ENCODE data around the gene CCT6A. TPM values are rescaled to one million over a fixed set of nuclear protein-coding genes. Genes with fewer than 3 reads are reported as not detected.
"Not testable (repeated sequence)": the region's sequence is repeated elsewhere in the genome, so short reads cannot be mapped to it uniquely, and the experiment has no call there.

The CCT6A gene
- total and polyA plus RNA-seq, 2 donors (not counting 1 experiment from before 2014, with no cell fraction given): 40.3 to 71.3 TPM

GRCh38 chr7:56028942-56029630 is 22.5 kb upstream of the CCT6A start:
- H3K27me3 Mint-ChIP-seq: no peaks in the 10 kb centered on the region
- Histone ChIP-seq H3K4me3 (ENCODE audit: control extremely low read depth in 1 of 5, extremely low read depth in 1 of 5, insufficient read depth in 1 of 5, low read depth in 2 of 5, low read length in 4 of 5) (no peak overlapping the region), H2AFZ (ENCODE audit: insufficient read depth, low read depth, low read length, poor library complexity, severe bottlenecking) (no peak overlapping the region), H3K27me3 (replicated peaks in 1 of 4; ENCODE audit: control extremely low read depth in 1 of 4, control insufficient read depth in 3 of 4, insufficient read depth in 4 of 4, low read length in 3 of 4) (no peaks in the 10 kb centered on the region), H3K4me1 (ENCODE audit: control insufficient read depth in 2 of 2, insufficient read depth in 2 of 2, low read length in 2 of 2) (peaks cover 3 to 4% of the 10 kb centered on the region in 2 donors), H3K4me2 (replicated peaks; ENCODE audit: low read depth, low read length, poor library complexity, severe bottlenecking) (no peak overlapping the region), H3K9ac (ENCODE audit: low read length) (no peak overlapping the region), H3K36me3 (replicated peaks in 1 of 2; ENCODE audit: control extremely low read depth in 1 of 2, control insufficient read depth in 1 of 2, extremely low read depth in 1 of 2, insufficient read depth in 2 of 2, low read length in 1 of 2) (no peaks in the 10 kb centered on the region), H4K20me1 (ENCODE audit: control insufficient read depth, insufficient read depth, low read length, poor library complexity, severe bottlenecking) (no peaks in the 10 kb centered on the region), H3K9me3 (ENCODE audit: control extremely low read depth in 1 of 3, control insufficient read depth in 2 of 3, insufficient read depth in 1 of 3, low read length in 2 of 3) (no peaks in the 10 kb centered on the region), H3K27ac (ENCODE audit: low read length in 2 of 2) (no peak overlapping the region), H3K79me2 (ENCODE audit: control insufficient read depth, insufficient read depth, low read length) (no peaks in the 10 kb centered on the region)
- intact Hi-C loops (cut with micrococcal nuclease): no loop called here
- H3K27ac Mint-ChIP-seq: no peak overlapping the region
- CTCF ChIA-PET: no interaction called here
- DNase-seq: no peak
- H3K9me3 Mint-ChIP-seq (ENCODE audit: insufficient read depth): no peaks in the 10 kb centered on the region
- POLR2A ChIA-PET: no interaction called here
- 100% methylated on average over 3 of the region's 9 CpGs for WGBS (ENCODE audit: insufficient coverage)
- ATAC-seq (ENCODE audit: low read depth): no peak
- H3K4me3 Mint-ChIP-seq: no peak overlapping the region
- H3K4me1 Mint-ChIP-seq: peaks cover 6% of the 10 kb centered on the region
- TF ChIP-seq CTCF (IDR thresholded peaks at IDR 0.05): no peak
- no peak for TF ChIP-seq EZH2 (IDR thresholded peaks at IDR 0.05; ENCODE audit: borderline replicate concordance, insufficient read depth, low read depth, low read length, poor library complexity, severe bottlenecking)

DNA sequence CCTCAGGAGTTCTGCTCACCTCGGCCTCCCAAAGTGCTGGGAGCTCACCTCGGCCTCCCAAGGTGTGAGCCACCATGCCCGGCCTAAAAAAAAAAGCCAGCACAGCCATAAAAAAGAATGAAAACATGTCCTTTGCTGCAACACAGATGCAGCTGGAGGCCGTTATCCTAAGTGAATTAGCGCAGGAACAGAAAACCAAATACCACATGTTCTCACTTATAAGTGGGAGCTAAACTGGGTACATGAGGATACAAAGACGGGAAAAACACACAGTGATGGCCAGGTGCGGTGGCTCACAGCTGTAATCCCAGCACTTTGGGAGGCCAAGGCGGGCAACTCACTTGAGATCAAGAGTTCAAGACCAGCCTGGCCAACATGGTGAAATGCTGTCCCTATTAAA is 21.2 kb upstream of the CCT6A start:
- no peaks in the 10 kb centered on the region for H3K9me3 ChIP-seq (ENCODE audit: control extremely low read depth in 1 of 3, control insufficient read depth in 2 of 3, insufficient read depth in 1 of 3, low read length in 2 of 3)
- no peaks in the 10 kb centered on the region for H3K36me3 ChIP-seq (replicated peaks in 1 of 2; ENCODE audit: control extremely low read depth in 1 of 2, control insufficient read depth in 1 of 2, extremely low read depth in 1 of 2, insufficient read depth in 2 of 2, low read length in 1 of 2)
- no peaks in the 10 kb centered on the region for H3K27me3 ChIP-seq (replicated peaks in 1 of 4; ENCODE audit: control extremely low read depth in 1 of 4, control insufficient read depth in 3 of 4, insufficient read depth in 4 of 4, low read length in 3 of 4)
- H3K4me1 ChIP-seq (ENCODE audit: control insufficient read depth in 2 of 2, insufficient read depth in 2 of 2, low read length in 2 of 2): peaks cover 3 to 8% of the 10 kb centered on the region in 2 donors
- DNase-seq (no peak), ATAC-seq (ENCODE audit: low read depth) (no peak)
- 98% methylated on average over 6 of the region's 8 CpGs for WGBS (ENCODE audit: insufficient coverage)
- no peak overlapping the region for H3K4me3 ChIP-seq (ENCODE audit: control extremely low read depth in 1 of 5, extremely low read depth in 1 of 5, insufficient read depth in 1 of 5, low read depth in 2 of 5, low read length in 4 of 5)
- POLR2A ChIA-PET: no interaction called here
- CTCF ChIA-PET: no interaction called here
- TF ChIP-seq EZH2 (IDR thresholded peaks at IDR 0.05; ENCODE audit: borderline replicate concordance, insufficient read depth, low read depth, low read length, poor library complexity, severe bottlenecking) (no peak), CTCF (IDR thresholded peaks at IDR 0.05) (no peak)
- no peaks in the 10 kb centered on the region for H3K79me2 ChIP-seq (ENCODE audit: control insufficient read depth, insufficient read depth, low read length)
- Mint-ChIP-seq H3K27me3 (no peaks in the 10 kb centered on the region), H3K27ac (no peak overlapping the region), H3K4me1 (peaks cover 6% of the 10 kb centered on the region), H3K4me3 (no peak overlapping the region), H3K9me3 (ENCODE audit: insufficient read depth) (no peaks in the 10 kb centered on the region)
- no peak overlapping the region for H2AFZ ChIP-seq (ENCODE audit: insufficient read depth, low read depth, low read length, poor library complexity, severe bottlenecking)
- intact Hi-C loops (cut with micrococcal nuclease): no loop called here
- H4K20me1 ChIP-seq (ENCODE audit: control insufficient read depth, insufficient read depth, low read length, poor library complexity, severe bottlenecking): no peaks in the 10 kb centered on the region
- no peak overlapping the region for H3K27ac ChIP-seq (ENCODE audit: low read length in 2 of 2)
- H3K9ac ChIP-seq (ENCODE audit: low read length): no peak overlapping the region
- H3K4me2 ChIP-seq (replicated peaks; ENCODE audit: low read depth, low read length, poor library complexity, severe bottlenecking): no peak overlapping the region

- H4K20me1 ChIP-seq (ENCODE audit: control insufficient read depth, insufficient read depth, low read length, poor library complexity, severe bottlenecking); H3K36me3 ChIP-seq (replicated peaks in 1 of 2; ENCODE audit: control extremely low read depth in 1 of 2, control insufficient read depth in 1 of 2, extremely low read depth in 1 of 2, insufficient read depth in 2 of 2, low read length in 1 of 2); intact Hi-C loops (cut with micrococcal nuclease); H3K4me3 ChIP-seq (ENCODE audit: control extremely low read depth in 1 of 5, extremely low read depth in 1 of 5, insufficient read depth in 1 of 5, low read depth in 2 of 5, low read length in 4 of 5); CTCF ChIA-PET; H3K4me1 ChIP-seq (ENCODE audit: control insufficient read depth in 2 of 2, insufficient read depth in 2 of 2, low read length in 2 of 2); H3K27me3 Mint-ChIP-seq; H3K9me3 ChIP-seq (ENCODE audit: control extremely low read depth in 1 of 3, control insufficient read depth in 2 of 3, insufficient read depth in 1 of 3, low read length in 2 of 3); H3K9me3 Mint-ChIP-seq (ENCODE audit: insufficient read depth); POLR2A ChIA-PET; H2AFZ ChIP-seq (ENCODE audit: insufficient read depth, low read depth, low read length, poor library complexity, severe bottlenecking); H3K27ac Mint-ChIP-seq; H3K4me2 ChIP-seq (replicated peaks; ENCODE audit: low read depth, low read length, poor library complexity, severe bottlenecking); H3K79me2 ChIP-seq (ENCODE audit: control insufficient read depth, insufficient read depth, low read length); H3K27me3 ChIP-seq (replicated peaks in 1 of 4; ENCODE audit: control extremely low read depth in 1 of 4, control insufficient read depth in 3 of 4, insufficient read depth in 4 of 4, low read length in 3 of 4); H3K27ac ChIP-seq (ENCODE audit: low read length in 2 of 2); H3K4me3 Mint-ChIP-seq; ATAC-seq (ENCODE audit: low read depth); H3K4me1 Mint-ChIP-seq; DNase-seq; H3K9ac ChIP-seq (ENCODE audit: low read length): not testable (repeated sequence)
- WGBS (ENCODE audit: insufficient coverage): 97% methylated on average over 6 of the region's 8 CpGs
These were observed 20.0 kb upstream of the CCT6A start for GRCh38 chr7:56031556-56031955.

Data from B cell (primary cell).